Retinal pigment epithelial cell (primary cell): ENCODE results near the gene VDR.

ENCODE experiments used
- DNase-seq: peaks from one replicate; pipeline ENCODE4 v3.0.0-alpha.2; 2010; ENCODE audit warnings: low read depth
- H3K4me3 ChIP-seq: 2 replicates; pipeline ENCODE4 v1.5.1; 2011; ENCODE audit warnings: mild to moderate bottlenecking, low read length, control low read depth, moderate library complexity
- TF ChIP-seq, protein P1 (sequence below): conservative IDR thresholded peaks from 2 replicates; pipeline ENCODE4 v1.5.1; 2011; ENCODE audit warnings: low read depth, low read length, control low read depth, inconsistent platforms

Gene VDR

DNA sequence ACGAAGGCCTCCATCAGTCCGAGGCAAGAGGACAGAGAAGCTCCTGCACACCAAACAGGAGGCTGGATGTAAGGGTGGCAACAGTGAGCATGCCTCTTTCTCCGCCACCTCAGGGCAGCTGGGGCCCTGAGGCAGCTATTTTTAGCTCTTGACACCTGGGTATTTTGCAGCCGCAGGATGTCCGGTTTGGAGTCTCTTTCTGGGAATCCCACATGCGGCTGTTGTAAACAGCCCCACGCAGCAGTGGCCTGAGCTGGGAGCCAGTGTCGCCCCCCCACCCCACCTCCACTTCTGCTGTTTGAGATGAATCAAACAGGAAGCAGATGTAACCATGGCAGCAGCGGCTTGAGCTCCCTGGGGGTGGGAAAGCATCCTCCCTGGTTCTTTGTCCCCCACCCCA, 96.7 kb downstream of the VDR start:
- no peak overlapping the region for H3K4me3 ChIP-seq
- no peak for DNase-seq
- TF ChIP-seq, protein P1, sequence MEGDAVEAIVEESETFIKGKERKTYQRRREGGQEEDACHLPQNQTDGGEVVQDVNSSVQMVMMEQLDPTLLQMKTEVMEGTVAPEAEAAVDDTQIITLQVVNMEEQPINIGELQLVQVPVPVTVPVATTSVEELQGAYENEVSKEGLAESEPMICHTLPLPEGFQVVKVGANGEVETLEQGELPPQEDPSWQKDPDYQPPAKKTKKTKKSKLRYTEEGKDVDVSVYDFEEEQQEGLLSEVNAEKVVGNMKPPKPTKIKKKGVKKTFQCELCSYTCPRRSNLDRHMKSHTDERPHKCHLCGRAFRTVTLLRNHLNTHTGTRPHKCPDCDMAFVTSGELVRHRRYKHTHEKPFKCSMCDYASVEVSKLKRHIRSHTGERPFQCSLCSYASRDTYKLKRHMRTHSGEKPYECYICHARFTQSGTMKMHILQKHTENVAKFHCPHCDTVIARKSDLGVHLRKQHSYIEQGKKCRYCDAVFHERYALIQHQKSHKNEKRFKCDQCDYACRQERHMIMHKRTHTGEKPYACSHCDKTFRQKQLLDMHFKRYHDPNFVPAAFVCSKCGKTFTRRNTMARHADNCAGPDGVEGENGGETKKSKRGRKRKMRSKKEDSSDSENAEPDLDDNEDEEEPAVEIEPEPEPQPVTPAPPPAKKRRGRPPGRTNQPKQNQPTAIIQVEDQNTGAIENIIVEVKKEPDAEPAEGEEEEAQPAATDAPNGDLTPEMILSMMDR, result no peak

GRCh38 chr12:47807338-47807737, 97.5 kb downstream of the VDR start:
- DNase-seq, result no peak
- H3K4me3 ChIP-seq, result no peak overlapping the region
- TF ChIP-seq, protein P1, result no peak

- no peak overlapping the region for H3K4me3 ChIP-seq
- DNase-seq, result no peak
- TF ChIP-seq, protein P1, result no peak
These were observed 99.4 kb downstream of the VDR start for GRCh38 chr12:47805417-47805816.

DNA sequence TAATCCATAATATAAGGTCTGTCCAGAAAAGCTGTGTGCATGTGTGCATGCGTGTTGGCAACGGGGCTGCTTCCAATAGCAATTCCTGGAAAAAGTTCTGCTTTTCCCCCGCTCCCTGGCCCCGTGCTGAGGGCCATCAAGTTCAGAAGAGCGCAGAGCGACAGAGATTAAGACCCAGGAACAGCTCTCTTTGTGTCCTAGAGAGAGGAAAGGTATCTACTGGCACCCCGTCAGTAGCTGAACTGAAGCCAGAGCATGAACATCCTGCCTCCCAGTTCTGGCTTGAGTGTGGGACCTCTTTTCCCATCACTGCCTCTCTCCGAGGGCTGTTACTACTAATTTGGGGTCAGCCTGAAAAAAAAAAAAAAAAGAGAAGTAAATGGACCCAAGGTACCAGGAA, 100.6 kb downstream of the VDR start:
- no peak for DNase-seq
- TF ChIP-seq, protein P1, result no peak
- H3K4me3 ChIP-seq, result no peak overlapping the region

GRCh38 chr12:47803191-47803875, 101.5 kb downstream of the VDR start:
- DNase-seq, result no peak
- H3K4me3 ChIP-seq, result no peak overlapping the region
- TF ChIP-seq, protein P1, result no peak

DNA sequence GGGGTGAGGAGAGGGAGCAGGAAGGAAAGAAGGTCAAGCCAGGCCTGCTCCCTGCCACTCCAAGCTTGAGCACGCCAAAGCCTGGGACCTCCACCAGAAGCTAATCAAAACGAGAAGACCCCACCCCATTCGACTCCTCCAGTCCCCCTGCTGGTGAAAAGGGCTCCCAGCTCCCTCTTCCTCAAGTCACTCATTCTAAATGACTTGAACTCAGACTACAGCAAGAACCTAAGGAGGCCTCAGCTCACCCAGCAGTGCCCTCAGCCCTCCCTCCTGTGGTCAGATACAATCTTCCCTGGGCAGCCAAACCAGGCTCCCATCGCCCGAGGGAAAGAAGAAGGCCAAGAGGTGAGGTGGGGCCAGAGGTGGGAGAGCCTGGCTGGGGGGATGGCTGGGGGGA, 102.5 kb downstream of the VDR start:
- no peak for DNase-seq
- H3K4me3 ChIP-seq, result no peak overlapping the region
- TF ChIP-seq, protein P1, result peak; percentile 57

DNA sequence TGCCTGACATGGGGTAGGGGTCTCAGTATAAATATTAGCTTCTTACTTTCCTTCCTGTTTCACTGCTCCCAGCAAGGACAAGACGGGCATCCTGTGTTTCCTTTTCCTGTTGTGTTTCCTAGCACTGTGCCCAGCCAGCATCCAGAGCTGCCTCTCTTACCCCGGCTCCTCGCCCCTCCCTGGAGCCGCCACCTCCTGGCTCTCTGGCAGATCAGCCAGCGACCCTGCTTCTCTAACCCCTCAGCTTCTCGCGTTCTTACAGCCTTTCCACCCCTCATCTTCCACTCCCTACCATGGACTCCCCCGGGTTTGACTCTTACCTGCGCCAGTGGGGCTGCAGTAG, 102.9 kb downstream of the VDR start:
- DNase-seq, result no peak
- no peak overlapping the region for H3K4me3 ChIP-seq

More for the DNA sequence above, 102.9 kb downstream of the VDR start:
- TF ChIP-seq, protein P1, result no peak
